ENCODE measurements around the gene RTKN. TPM values are rescaled to one million over a fixed set of nuclear protein-coding genes. Genes with fewer than 3 reads are reported as not detected.

RTKN gene
- total and polyA plus RNA-seq, 2 of the 13 experiments (the other 11 are each of a cell fraction or from before 2014, with no cell fraction given) = 159 to 166 TPM

GRCh38 chr2:74482801-74483674 lies 41.3 kb upstream of the RTKN start, which contains the start of the genes CCDC142 and TTC31 (continued):
- TF ChIP-seq ZNF280B (CRISPR knock-in tag; IDR thresholded peaks at IDR 0.05; ENCODE audit: borderline replicate concordance) (peak; percentile 66; the same call in 1 of the 2 replicates), KMT2B (CRISPR knock-in tag; IDR thresholded peaks at IDR 0.05) (peak; percentile 88), ZNF737 (CRISPR knock-in tag; IDR thresholded peaks at IDR 0.05; ENCODE audit: borderline replicate concordance) (no peak; the same call in 1 of the 2 replicates), ZBTB34 (CRISPR knock-in tag; IDR thresholded peaks at IDR 0.05) (peak; percentile 83), ZSCAN20 (CRISPR knock-in tag; IDR thresholded peaks at IDR 0.05; ENCODE audit: borderline replicate concordance) (0 out of 2 replicates have a peak, but pooled peaks have one; percentile 58), STAT5B (CRISPR knock-in tag; IDR thresholded peaks at IDR 0.05) (no peak), MXD4 (CRISPR knock-in tag; IDR thresholded peaks at IDR 0.05) (peak; percentile 74; the same call in 1 of the 2 replicates), REST (IDR thresholded peaks at IDR 0.05; ENCODE audit: borderline replicate concordance in 1 of 2, low read depth in 1 of 2, low read length in 2 of 2) (peak in 1 of 2 experiments; percentile 62; a peak in 1 of 4 replicates), KDM2A (CRISPR knock-in tag; IDR thresholded peaks at IDR 0.05; ENCODE audit: borderline replicate concordance, low read depth) (peak; percentile 96), FLYWCH1 (CRISPR knock-in tag; IDR thresholded peaks at IDR 0.05) (no peak), CBX1 (IDR thresholded peaks at IDR 0.05; ENCODE audit: low read depth) (peak; percentile 88), ZNF281 (CRISPR knock-in tag; IDR thresholded peaks at IDR 0.05; ENCODE audit: borderline replicate concordance) (peak; percentile 46; the same call in 1 of the 2 replicates), IRF9 (CRISPR knock-in tag; IDR thresholded peaks at IDR 0.05; ENCODE audit: borderline replicate concordance) (no peak; the same call in 1 of the 2 replicates), PCBP2 (optimal IDR thresholded peaks at IDR 0.05; ENCODE audit: low read depth, low read length, poor library complexity, severe bottlenecking) (no peak), KDM4B (CRISPR knock-in tag; IDR thresholded peaks at IDR 0.05) (peak; percentile 17; the same call in 1 of the 2 replicates), KAT8 (CRISPR knock-in tag; IDR thresholded peaks at IDR 0.05) (peak; percentile 98), NFKBIZ (CRISPR knock-in tag; IDR thresholded peaks at IDR 0.05) (peak; percentile 29)
